ENCODE results near the gene CRYZL1.

DNA sequence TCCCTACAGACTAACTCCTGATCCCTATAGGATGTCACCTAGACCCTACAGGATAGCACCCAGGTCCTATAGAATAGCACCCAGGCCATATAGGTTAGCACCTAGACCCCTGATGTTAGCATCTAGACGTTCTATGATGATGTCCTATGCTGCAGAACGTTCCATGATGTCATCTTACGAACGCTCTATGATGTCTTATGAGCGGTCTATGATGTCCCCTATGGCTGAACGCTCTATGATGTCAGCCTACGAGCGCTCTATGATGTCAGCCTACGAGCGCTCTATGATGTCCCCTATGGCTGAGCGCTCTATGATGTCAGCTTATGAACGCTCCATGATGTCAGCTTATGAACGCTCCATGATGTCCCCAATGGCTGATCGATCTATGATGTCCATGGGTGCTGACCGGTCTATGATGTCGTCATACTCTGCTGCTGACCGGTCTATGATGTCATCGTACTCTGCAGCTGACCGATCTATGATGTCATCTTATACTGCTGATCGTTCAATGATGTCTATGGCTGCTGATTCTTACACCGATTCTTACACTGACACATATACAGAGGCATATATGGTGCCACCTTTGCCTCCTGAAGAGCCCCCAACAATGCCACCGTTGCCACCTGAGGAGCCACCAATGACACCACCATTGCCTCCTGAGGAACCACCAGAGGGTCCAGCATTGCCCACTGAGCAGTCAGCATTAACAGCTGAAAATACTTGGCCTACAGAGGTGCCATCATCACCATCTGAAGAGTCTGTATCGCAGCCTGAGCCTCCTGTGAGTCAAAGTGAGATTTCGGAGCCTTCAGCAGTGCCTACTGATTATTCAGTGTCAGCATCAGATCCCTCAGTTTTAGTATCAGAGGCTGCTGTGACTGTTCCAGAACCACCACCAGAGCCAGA lies 89.2 kb downstream of the CRYZL1 start:
- TF ChIP-seq EZH2 (IDR thresholded peaks at IDR 0.05; ENCODE audit: insufficient read depth, poor library complexity, severe bottlenecking): no peak
- no peak for TF ChIP-seq EZH2phosphoT487 (IDR thresholded peaks at IDR 0.05; ENCODE audit: insufficient read depth, low read depth)
